C1 segment of cervical spinal cord (tissue), 14 donors: ENCODE results near the gene S1PR4.
"Not testable (repeated sequence)": the region's sequence is repeated elsewhere in the genome, so short reads cannot be mapped to it uniquely, and the experiment has no call there.

Source experiments
- DNase-seq, 14 donors: peaks; one replicate each; lab custom pipeline; 2025; lab: John Stamatoyannopoulos, UW

Gene S1PR4

DNA sequence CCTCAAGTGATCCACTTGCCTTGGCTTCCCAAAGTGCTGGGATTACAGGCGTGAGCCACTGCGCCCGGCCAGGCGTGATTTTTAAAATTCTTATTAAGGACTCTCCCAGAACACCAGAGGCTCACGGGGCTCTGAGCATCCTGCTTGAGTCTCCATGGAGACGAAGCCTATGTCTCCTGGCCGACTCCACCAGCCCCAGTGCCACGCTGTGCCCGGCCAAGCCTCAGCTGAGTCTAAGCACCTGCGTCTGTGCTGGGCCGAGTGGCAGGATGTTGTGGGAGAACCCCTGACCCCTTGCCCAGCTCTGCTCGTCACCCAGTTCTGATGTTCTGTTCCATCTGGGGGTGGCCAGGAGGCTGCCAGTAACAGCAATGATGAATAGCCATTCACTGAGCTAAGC is 42.0 kb downstream of the S1PR4 start:
- DNase-seq: no peak

DNA sequence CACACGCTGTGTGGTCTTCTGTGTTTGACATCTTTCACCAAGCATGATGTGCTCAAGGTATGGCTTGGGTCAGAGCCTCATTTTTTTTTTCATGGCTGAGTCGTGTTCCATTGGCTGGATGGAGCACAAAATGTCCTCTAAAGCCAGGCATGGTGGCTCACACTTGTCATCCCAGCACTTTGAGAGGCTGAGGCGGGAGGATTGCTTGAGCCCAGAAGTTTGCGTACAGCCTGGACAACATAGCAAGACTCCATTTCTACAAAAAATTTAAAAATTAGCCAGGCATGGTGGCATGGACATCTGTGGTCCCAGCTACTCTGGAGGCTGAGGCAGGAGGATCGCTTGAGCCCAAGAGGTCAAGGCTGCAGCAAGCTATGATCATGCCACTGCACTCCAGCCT is 43.0 kb downstream of the S1PR4 start:
- DNase-seq: not testable (repeated sequence)

DNA sequence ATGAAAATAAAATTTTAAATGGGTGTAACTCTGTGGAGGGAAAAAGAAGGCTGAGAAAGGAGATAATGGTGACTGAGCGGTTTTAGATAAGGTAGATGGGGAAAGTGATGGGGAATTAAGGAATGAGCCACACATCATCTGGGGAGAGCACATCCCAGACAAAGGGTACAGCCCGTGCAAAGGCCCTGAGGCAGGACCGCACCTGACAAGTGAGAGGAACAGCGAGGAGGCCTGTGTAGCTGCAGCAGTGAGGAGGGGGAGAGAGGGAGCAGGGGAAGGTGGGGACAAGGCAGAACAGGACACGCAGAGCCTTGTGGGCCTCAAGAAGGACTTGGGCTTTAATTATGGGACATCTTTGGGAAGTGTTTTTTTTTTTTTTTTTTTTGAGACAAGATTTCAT is 44.1 kb downstream of the S1PR4 start:
- no peak for DNase-seq

DNA sequence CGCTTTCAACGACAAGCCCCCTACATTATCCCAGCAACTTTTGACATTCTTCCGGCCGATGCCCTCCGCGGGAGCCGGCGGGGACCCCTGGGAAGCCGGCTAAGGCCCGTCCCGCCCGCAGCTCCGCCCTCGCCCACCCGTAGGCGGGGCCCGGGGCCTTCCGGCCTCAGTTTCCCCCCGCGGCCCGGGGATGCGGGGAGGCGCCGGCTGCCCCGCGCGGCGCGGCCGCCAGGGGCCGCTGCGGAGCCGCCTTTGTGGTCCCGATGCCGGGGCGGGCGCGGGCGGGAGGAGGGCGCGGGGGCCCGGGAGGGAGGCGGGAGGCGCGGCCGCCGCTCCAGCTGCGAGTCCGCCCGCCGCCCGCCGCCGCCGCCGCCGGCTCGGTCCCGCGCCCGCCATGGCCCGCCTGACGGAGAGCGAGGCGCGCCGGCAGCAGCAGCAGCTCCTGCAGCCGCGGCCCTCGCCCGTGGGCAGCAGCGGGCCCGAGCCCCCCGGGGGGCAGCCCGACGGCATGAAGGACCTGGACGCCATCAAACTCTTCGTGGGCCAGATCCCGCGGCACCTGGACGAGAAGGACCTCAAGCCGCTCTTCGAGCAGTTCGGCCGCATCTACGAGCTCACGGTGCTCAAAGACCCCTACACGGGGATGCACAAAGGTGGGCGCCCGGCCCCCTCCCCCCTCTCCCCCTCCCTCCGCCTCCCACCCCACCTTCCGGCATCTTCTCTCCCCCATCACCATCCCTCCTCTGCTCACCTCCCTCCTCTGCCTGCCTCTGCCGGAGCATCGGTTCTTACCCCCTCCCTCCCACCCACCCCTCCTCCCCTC is 46.0 kb downstream of the S1PR4 start, which contains the start of gene CELF5:
Gene CELF5 (plus strand): TSS at position 316 of the 823 bp plus-strand sequence. CDS start 79 bp downstream, at position 395.
- peak in 4 of 14 donors; percentile 5 to 55 (median 28) for DNase-seq

DNA sequence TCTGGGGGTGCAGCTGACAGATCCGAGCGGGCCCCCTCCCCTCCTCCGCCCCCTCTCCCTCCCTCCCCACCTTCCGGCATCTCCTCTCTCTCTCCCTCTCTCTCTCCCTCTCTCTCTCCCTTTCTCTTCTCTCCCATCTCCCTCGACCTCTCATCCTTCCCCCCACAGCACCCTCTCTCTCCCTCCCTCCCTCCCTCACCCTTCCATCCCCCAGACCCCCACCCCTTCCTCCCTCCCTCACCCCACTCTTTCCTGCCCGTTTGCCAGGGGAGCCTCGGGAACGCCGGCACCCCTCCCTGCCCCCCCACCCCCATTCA is 46.6 kb downstream of the S1PR4 start:
- peak in 1 of 14 donors; percentile 39 for DNase-seq

DNA sequence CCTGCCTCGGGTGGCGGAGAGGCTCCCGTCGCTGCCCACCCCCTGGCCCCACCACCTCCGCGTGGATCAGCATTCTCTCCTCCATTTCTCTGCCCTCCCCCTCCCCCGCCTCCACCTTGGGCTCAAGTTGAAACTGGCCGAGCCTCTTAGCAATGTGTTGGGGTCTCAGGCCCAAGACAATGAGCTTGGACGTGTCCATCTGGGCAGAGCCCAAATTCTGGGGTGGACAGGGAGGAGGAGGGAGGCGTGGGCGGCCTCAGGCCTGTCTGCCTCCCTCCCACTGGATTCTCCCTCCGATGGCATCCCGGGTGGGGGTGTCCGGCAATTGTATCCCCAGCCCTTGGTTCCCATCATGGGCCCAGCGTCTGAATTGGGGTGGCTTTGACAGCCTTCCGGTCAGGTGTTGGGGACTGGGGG is 47.1 kb downstream of the S1PR4 start:
- DNase-seq: peak in 1 of 14 donors; percentile 15

DNA sequence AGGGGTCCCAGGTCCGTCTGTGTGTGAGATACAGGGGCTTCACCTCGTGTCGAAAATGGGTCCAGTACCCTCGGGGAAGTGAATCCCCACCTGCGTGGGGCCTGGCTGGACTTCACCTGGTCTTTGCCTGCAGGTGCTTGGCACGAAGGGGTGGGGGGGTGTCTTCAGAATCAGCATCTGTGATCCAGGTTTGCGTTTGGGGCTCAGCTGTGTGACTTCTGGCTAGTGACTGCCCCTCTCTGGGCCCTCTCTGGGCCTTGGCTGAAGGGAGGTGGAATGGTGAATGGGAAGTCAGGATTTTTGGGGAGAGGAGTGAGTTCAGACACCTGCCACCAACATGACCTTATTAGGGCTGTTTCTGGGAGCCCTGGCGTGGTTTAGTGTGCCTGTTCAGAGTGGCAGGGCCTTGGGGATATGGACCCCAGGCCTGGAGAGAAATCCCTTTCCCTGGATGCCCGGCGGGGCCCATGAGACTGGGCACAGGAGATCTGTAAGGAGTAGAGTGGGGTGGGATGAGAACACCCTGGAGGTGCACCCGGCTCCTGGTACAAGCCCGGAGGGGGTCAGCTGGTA is 48.6 kb downstream of the S1PR4 start:
- no peak for DNase-seq

DNA sequence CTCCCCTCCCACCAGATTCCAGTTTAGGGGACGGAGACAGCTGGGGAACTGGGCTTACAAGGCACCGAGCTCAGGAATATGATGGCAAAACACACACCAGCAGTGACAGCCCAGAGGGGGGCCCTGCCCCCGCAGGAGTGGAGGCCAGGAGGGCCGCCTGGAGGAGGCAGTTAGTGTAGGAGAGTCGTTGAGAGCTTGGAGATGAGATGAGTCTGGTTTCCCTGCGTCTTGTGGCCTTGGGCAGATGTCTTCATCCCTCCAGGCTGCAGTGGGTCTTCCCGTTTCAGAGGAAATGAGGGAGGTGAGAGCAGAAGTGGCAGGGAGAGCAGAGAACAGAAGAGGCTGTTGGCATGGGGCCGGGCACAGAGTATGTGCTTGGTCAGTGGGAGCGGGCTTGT is 50.8 kb downstream of the S1PR4 start:
- no peak for DNase-seq
